Activated T-helper 1 cell treated with Interleukin-2 at 50 U/mL for 16 hours (primary cell): ENCODE results near the gene PBX3.
"Not testable (repeated sequence)": the region's sequence is repeated elsewhere in the genome, so short reads cannot be mapped to it uniquely, and the experiment has no call there.

Experiments
- DNase-seq: peaks from one replicate; pipeline ENCODE4 v3.0.0-alpha.2; 2020; ENCODE audit warnings: low read depth

PBX3 gene

DNA sequence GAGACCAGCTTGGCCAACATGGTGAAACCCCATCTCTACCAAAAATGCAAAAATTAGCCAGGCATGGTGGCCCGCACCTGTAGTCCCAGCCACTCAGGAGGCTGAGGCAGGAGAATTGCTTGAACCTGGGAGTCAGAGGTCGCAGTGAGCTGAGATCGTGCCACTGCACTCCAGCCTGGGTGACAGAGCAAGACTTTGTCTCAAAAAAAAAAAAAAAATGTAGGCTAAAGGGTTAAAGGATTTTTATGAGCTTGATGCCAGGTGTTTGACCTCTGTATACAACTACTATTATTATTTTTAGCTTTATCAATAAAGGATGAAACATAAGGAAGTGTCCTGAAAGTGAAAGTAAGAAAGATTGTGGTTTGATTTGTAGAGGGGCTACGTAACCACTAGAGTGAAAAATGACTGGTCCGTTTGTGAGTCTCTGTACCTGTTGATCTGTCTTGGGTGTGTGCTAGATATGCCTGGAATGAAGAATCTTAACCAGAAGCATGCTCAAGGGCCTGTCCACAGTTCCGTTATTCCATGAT, 76.8 kb downstream of the PBX3 start:
- not testable (repeated sequence) for DNase-seq

DNA sequence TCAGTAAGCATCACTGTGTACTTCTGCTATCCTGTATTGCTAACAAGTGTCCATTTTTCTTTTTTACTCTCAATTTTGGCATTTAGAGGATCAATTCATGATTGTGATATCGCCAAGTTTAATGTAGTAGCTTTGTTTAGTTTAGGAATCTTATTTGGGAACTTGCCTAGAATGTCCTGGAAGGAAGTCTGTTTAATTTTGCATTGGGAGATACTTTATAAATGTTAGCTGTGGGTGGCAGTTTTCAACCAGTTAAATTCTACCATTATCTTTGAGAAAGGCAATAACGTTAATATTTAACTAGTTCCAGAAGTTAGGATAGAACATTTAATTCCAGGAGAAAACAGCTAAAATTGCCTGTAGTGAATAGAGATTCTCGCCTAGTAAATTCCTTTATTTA, 78.6 kb downstream of the PBX3 start:
- DNase-seq = no peak

DNA sequence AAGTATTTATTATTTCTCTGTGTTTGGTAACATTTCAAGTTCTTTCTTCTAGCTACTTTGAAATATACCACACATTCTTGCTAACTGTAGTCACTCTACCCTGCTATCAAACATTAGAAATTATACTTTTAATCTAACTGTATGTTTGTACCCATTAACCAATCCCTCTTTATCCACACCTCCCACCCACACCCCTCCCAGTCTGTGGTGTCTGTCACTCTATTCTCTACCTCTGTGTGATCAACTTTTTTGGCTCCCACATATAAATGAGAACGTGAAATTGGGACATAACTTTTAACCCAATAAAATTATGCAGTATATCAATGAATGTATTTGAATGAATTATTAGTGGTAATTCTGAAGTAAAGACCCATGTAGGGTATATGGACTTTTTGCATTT, 79.7 kb downstream of the PBX3 start:
- DNase-seq = no peak

DNA sequence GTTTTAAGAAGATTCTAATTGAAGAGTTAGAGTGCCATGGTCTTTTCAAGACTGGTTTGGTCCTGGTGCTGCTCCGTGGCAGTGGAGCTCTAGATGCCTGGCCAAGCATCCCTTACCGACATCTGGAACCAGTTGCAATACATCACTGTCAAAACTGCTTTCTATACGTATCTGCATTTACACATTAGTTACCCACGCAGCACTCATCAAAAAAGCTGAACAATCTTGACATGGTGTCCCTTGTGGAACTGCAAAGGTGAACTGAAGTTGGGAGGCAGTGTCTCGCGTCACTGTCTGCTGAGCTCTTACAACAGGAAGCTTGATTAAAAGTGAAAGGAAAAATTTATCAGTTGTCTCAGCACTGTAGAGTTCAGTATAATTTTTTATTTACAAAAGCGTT, 82.6 kb downstream of the PBX3 start:
- peak; percentile 16 for DNase-seq

DNA sequence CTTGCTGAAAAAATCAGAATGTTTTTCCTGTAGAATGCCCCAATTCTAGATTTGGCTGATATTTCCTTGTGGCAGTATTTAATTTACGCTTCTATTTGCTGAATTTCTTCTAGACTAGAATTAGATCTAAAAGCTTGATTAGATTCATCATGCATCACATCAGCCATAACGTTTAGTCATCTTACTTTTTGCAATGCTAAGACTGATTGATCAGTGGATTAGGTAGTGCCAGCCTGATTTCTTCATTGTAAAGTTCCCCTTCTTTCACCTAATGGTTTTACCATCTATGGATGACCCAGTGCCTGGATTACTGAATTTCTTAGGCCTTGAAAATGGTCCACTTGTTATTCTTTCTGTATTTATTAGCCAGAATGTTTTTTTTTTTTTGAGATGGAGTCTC, 83.9 kb downstream of the PBX3 start:
- DNase-seq = no peak

DNA sequence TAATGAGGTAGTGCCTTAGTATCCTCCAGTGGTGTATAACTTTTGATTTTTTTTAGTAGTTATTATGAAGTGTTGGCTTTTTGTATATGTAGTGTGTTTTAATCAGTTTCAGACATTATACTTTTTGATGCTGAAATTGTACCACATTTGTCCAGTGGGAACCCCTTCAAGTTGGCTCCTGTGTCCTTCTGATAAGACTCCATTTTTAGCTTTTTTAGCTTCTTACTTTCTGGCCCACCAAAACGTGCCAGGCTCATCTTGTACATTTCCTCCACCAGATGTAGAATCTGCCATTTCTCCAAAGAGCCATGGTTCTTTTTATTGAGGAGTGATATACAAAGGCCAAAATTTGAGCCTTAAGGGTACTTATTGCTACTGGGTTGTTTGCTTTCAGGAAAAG, 84.4 kb downstream of the PBX3 start:
- DNase-seq = no peak

DNA sequence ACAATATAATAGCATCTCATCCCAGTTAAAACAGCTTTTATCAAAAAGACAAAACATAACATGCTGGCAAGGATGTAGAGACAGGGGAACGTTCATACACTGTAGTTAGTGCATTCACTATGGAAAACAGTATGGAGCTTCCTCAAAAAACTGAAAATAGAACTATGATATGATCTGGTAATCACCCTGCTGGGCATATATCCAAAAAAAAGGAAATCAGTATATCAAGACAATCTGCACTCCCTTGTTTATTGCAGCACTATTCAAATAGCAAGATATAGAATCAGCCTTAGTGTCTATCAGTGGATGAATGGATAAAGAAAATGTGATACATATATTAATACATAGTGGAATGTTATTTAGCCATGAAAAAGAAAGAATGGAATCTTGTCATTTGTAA, 88.5 kb downstream of the PBX3 start:
- no peak for DNase-seq

DNA sequence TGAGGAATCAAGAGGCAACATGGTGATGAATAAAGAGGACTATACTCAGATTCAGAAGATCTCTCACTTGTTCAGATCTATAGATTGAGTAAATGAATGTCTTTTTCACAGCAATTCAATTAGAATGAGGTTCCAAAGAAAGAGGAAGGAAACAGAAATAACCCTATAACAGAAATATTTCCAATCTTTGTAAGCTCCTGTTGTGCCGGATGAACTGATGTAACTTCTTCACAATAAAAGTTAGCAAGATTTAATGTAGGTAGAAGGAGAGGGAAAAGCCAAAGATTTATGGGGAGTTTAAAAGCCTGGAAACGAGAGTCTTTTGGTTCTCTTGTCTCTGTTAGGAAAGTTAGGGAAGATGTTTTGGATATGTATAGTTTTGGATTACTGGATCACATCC, 92.1 kb downstream of the PBX3 start:
- DNase-seq = no peak

DNA sequence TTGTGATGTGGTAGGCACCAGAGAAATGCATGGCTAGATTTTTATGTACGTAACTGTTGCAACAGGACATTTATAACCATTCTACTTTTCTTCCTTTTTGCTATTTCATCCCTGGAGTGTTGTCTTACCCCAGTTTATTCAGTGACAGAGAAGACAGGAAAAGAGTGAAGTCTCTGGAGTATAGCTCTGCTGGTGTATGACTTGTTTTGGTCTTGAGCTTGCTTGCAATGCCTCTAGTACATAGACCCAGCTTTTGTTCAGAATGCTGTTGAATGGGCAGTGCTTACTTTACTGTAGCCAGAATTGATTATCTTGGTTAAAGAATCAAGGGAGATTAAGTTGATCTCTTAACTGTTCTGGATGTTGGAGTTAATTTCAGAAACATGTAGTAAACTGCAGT, 94.3 kb downstream of the PBX3 start:
- no peak for DNase-seq

DNA sequence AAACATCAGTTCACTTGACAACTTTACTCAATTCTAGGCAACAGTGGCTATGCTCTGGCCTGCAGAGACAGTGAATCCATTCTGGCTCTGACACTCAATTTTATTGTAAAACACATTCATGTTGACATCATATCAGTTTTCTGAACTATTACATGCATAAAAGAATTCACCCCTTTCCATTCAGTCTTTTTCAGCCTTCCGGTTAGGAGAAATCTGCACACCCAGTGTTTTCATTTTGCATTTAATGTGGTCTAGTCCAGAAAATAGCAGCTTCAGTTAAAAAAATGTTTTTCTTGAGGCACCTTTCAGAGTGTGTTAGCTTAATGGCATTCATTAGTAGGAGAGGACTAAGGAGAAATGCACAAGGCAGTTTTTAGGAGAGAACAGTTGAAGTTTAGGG, 95.1 kb downstream of the PBX3 start:
- DNase-seq = no peak

DNA sequence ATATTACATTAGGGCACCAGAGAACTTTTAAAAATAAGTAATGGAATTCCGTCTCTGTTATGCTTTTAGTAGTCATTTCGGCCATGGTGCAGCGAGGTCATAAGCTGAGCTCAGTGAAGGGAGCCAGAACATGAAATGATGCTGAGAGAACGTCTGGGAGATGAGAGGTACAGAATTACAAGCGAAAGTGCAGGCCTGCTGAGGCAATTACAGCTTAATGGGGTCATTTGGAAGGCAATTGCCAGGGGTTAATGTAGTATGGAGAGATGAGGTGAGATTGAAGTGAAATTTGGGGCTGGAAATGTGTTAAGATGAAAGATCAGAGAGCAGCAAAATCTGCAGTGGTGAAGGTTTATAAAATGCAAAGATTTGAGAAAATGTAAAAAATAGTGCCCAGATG, 96.5 kb downstream of the PBX3 start:
- no peak for DNase-seq

DNA sequence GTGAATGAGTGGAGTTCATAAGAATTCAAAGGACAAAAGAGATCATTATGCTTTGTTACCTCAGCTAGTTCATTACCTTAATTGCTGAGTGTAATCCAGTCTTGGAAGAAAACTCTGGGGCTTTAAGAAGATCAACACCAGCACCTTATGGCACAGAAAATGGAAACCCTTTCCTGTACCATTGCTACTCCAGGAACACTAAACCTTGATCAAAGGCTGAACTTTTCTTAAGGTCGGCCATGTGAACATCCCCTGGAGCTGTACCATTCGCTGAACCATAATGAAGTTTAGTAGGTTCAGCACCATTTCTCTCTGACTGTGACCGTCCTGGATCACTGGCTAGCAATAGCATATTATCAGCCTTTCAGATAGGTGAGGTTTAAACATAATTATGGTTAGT, 97.4 kb downstream of the PBX3 start:
- no peak for DNase-seq

DNA sequence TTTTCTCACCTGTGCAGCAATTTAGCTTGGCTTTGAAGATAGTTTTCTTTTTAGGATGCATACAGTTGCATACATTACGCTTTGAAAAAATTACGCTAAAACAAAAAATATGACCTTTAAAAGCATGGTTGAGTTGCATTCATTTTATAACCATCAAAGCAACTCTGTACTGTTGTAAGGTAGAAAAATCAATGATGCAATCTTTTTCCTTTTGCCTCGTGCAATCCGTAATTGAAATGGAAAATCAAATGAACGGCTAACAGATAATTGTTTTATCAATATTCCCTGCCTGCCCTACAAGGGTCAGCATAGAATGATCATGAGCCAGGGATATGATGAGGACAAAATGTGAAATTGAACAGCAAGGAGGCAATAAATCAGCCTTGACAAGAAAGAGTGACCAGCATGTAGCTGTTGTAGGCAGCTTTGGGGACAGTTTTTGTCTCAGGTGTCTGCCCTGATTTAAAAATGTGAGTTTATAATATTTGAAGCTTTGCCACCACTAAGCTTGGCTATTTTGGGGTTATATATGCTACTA, 98.2 kb downstream of the PBX3 start:
- no peak for DNase-seq

DNA sequence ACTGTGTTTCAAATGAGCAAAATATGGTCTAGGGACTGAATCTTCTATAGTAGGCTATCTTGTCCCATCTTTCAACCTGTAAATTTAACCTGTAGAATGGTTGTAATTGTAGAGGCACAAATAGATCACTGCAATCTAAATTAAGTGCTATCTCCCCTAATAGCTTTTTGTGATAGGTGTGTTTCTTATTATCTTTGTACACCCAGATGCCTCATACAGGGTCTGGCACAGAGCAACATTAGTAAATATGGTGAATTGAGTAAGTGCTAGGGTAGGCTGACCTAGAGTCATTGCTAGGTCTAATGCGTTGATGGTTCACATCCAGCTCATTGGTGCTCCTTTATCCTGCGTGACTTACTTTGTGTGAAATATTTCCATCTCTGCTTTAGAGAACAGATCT, 100.6 kb downstream of the PBX3 start:
- DNase-seq = no peak

DNA sequence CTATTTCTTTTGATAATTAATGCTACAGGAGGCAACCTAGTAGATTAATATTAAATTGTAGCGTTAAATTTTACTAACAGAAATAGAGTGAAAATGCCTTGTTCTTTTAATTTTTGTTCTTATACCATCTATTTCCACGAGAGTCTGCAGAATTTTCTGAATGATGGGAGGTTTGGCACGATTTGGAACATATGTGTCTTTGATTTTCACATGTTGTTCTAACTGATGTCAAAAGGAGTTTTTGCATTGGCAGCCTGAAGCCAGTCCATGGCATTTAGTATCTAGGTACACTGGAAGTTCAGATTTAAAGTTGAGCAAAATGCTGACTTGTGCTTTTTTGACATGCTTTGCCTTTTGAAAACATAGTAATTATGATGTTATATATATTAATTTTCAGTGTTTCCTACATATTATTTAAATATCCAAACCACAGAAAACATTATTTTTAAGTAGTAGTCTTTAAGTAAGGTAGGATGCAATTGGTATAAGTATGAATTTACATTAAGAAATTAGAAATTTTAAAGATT, 103.0 kb downstream of the PBX3 start:
- no peak for DNase-seq

DNA sequence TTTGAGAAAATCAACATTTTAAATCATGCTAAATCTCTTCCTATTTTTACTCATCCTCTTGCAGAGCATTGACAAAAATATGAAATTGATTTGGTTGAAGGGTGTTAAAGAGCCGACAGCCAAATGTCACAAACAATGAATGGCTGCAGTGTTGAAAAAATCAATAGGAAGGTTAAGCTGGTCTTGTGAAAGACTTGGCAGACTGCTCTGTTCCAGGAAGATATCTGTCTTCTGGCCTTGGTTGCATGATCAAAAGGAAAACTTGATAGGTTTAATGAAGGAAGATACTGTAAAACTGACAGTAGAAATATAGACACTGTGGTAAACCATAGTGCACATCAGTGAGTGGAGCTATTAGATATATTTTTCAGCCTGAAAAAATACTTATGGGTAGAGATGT, 103.6 kb downstream of the PBX3 start:
- DNase-seq = no peak

DNA sequence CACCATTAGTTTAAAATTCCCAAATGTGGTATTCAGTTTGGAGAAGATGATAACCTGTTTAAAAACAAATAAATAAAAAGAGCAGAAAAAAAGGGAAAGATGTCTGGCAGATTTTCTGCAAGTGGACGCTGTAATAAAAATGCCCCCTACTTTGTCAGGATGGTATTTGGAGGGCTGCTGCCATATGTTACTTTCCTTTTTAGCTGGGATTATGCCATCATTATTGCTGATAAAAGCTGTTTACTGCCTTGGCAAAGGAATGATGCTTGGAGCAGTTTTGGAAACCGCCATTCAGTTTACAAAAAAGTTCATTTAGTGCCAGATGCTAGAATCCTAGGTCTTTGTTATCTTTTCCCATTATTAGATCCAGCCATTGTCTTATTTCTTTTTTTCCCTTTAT, 104.8 kb downstream of the PBX3 start:
- no peak for DNase-seq

DNA sequence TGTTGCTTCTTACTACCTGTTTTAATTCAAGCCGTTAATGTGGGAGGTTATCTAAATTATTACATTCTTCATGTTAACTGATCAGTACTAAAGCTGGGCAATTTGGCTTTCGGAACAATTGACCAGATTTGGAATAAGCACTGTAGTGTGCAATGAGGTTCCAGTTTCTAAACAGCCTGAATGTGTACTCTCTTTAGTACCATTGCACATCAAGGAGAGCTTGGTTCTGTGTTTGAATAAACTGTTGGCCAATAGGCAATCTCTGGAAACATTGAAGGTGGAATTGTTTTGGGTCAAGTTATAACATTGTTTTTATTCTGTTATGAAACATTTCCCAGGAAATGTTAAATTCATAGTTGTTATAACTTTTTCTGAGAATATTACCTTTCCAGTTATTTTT, 105.2 kb downstream of the PBX3 start:
- no peak for DNase-seq

DNA sequence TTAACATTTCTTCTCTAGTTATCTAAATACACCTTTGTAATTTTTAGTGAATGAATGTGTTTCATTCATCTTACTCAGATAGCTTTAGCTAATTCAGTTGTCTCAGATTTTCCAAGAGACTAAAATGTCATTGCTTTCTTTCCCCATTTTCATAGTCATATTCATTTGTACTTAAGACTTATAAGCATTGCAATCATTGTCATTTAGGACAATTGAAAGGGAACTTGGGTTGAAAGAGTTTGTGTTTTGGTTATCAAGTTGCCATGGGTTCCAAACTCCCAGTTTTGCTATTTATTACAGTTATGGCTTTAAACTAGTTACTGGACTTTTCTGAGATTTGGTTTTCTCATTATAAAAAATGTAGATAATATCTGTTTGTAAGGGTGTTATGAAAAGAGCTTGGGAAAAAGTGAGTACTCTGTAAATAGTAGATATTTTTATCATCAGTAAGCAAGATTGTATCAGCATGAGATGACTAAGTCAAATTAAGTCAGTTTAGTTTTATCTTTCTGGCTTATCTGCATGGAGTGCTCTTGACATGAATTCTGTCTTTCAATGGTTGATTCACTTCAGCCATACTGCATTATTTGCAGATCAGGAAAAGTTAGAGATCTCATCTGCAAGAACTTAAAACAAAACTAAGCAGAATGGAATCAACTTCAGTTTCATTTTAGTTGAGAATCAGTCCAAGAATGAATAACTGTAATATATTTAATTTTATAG, 107.5 kb downstream of the PBX3 start:
- no peak for DNase-seq

DNA sequence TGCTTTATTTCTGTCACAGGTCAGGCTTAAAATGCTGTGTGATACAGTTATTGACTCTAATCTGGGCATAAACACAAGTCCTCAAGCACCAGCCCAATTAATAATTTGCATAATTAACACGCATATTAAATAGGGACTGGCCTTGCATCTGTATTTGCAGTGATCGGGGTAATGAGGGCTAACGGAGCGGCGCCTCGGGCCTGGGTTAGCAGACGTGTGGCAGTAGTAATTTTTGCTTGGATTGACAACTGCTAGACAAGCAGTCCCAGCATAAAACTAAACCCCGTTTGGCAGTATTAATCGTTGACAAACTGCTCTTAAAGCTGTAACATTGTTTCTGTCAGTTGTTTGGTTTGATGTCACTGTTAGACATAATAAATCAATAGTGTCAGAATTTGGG, 109.2 kb downstream of the PBX3 start:
- no peak for DNase-seq

DNA sequence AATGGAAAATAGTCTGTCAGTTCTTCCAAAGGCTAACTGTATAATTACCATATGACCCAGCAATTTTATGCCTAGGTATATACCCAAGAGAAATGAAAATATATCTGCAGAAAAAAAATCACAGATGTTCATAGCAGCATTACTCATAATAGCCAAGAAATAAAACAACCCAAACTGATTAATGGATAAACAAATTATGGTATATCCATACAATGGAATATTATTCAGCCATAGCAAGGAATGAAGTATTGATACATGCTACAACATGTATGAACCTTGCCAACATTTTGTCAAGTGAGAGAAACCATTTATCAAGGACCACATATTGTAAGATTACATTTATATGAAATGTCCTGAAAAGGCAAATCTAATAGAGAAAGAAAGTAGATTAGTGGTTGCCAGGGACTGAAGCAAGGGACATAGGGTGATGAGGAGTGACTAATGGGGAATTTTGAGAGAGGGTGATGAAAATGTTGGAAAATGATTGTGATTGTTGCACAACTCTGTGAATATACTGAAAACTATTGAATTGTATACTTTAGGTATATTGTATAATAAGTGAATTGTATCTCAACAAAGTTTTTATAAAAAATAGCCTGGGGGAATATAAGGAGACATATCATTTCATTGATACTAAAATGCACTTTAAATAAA, 114.4 kb downstream of the PBX3 start:
- no peak for DNase-seq

DNA sequence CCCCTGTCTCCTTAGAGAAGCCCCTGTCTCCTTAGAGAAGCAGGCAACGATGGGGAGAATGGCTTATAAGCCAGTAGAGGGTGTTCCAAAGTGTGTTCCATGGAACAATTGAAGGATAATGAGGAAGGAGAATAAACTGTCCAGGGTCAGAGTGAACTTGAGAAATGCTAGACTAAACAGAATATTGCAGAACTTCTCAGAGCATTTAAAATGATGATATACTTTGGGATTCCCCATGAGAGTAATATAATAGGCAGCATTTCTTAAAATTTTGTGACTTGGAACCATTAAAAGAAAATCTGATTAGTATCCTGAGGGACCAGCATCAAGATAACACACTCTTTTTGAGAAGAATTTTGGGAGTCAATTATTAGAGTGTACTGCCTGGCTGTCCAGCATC, 116.8 kb downstream of the PBX3 start:
- DNase-seq = no peak

DNA sequence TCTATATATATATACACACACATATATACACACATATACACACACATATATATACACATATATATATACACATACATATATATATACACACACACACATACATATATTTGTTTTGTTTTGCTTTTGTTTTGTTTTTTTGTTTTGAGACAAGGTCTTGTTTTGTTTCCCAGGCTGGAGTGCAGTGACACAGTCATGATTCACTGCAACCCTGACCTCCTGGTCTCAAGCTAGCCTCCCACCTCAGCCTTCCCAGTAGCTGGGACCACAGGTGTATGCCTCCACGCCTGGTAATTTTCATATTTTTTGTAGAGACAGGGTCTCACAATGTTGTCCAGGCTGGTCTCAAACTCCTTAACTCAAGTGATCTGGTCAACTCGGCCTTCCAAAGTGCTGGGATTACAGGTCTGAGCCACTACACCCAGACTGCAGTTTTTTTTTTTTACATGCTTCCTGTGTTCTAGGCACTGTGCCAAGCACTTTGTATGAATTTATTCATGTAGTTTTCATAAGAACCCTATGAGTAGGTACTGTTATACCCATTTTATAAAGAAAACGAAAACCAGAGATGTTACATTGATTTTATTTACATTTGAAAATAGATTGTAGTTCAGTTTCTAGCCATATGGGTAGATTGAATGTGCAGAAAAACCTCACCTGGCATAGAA, 120.7 kb downstream of the PBX3 start:
- DNase-seq = no peak
